K562 (cell line): Measurements from ENCODE around the gene SCFD2.
"Not testable (repeated sequence)": the region's sequence is repeated elsewhere in the genome, so short reads cannot be mapped to it uniquely, and the experiment has no call there.

ENCODE experiments used
- CHD2 ChIP-seq: IDR thresholded peaks from 2 replicates; pipeline ENCODE4 v1.6.1; 2011; ENCODE audit warnings: low read depth, low read length
- CTCF ChIP-seq, 3 experiments: IDR thresholded peaks in 2 of 3; conservative IDR thresholded peaks in 1 of 3; 2 replicates each; pipeline ENCODE4 v1.5.1; 2011 to 2012; ENCODE audit warnings: low read length in 3 of 3, mild to moderate bottlenecking in 3 of 3, control low read depth in 2 of 3, improper control_type of control experiment in 1 of 3, inconsistent platforms in 1 of 3, low read depth in 1 of 3, mixed read lengths in 1 of 3, moderate library complexity in 1 of 3; ENCODE audit not compliant: insufficient read depth in 2 of 3
- E2F5 ChIP-seq: sonication (generic); formaldehyde crosslinking; IDR thresholded peaks from 2 replicates; pipeline ENCODE4 v1.8.0; 2022; ENCODE audit warnings: mild to moderate bottlenecking, missing genetic modification reagents
- NCOR1 ChIP-seq: fragments of 450-650 bp; IDR thresholded peaks from 2 replicates; pipeline ENCODE4 v1.6.1; 2016; ENCODE audit warnings: mild to moderate bottlenecking, moderate library complexity
- NR2C2 ChIP-seq, 2 experiments: fragments of 200-800 bp in 1 of 2; sonication (Bioruptor generic) in 1 of 2; sonication (generic) in 1 of 2; formaldehyde crosslinking in 1 of 2; IDR thresholded peaks; 2 replicates each; pipeline versions ENCODE4 v1.6.1 to v1.8.0; 2016 to 2022; ENCODE audit warnings: mild to moderate bottlenecking in 1 of 2, missing compliant biosample characterization in 1 of 2, missing genetic modification characterization in 1 of 2, missing genetic modification reagents in 1 of 2
- RFX5 ChIP-seq: IDR thresholded peaks from 2 replicates; pipeline ENCODE4 v1.6.1; 2011; ENCODE audit warnings: low read depth, mild to moderate bottlenecking, improper control_type of control experiment, low read length
- WHSC1 ChIP-seq: IDR thresholded peaks from one replicate; pipeline ENCODE4 v1.6.1; 2012; ENCODE audit warnings: low read length, control low read depth, inconsistent platforms
- ZNF592 ChIP-seq: fragments of 450-650 bp; IDR thresholded peaks from 2 replicates; pipeline ENCODE4 v1.6.1; 2017; ENCODE audit warnings: antibody characterized with exemption, mild to moderate bottlenecking

- TF ChIP-seq RFX5; CHD2; NCOR1; NR2C2 (CRISPR knock-in tag; IDR thresholded peaks at IDR 0.05); NR2C2 (tag; IDR thresholded peaks at IDR 0.05); WHSC1; ZNF592; E2F5 (CRISPR knock-in tag); CTCF (IDR thresholded peaks at IDR 0.05 in 2 of 3, conservative IDR thresholded peaks at IDR 0.05 in 1 of 3; ENCODE audit: insufficient read depth in 2 of 3, low read depth in 1 of 3, low read length in 3 of 3): not testable (repeated sequence)
These were observed 373.3 kb downstream of the SCFD2 start for GRCh38 chr4:52992551-52992950.
